HepG2 (cell line): ENCODE results near the gene FN1. TPM values are rescaled to one million over a fixed set of nuclear protein-coding genes. Genes with fewer than 3 reads are reported as not detected.

ENCODE experiments used
- DZIP1 ChIP-seq: sonication (generic); formaldehyde crosslinking; IDR thresholded peaks from 2 replicates; pipeline ENCODE4 v1.5.0; 2020; ENCODE audit warnings: mild to moderate bottlenecking, missing genetic modification reagents
- ESRRA ChIP-seq: sonication (generic); formaldehyde crosslinking; IDR thresholded peaks from 2 replicates; pipeline ENCODE4 v1.5.1; 2020; ENCODE audit warnings: mild to moderate bottlenecking, low read depth, missing genetic modification reagents
- IRX3 ChIP-seq: sonication (generic); formaldehyde crosslinking; IDR thresholded peaks from 2 replicates; pipeline ENCODE4 v1.8.1; 2023; ENCODE audit warnings: mild to moderate bottlenecking, low read depth, missing genetic modification reagents, borderline replicate concordance
- POLR2G ChIP-seq: fragments of 200-400 bp; formaldehyde crosslinking; IDR thresholded peaks from 2 replicates; pipeline ENCODE4 v1.6.1; 2018; ENCODE audit warnings: mild to moderate bottlenecking, low read depth, low read length, moderate library complexity
- SPEN ChIP-seq: sonication (generic); formaldehyde crosslinking; IDR thresholded peaks from 2 replicates; pipeline ENCODE4 v1.5.1; 2020; ENCODE audit warnings: low read depth, mild to moderate bottlenecking, missing genetic modification reagents
- TARDBP ChIP-seq: sonication (generic); formaldehyde crosslinking; IDR thresholded peaks from 2 replicates; pipeline ENCODE4 v1.8.0; 2022; ENCODE audit warnings: mild to moderate bottlenecking, missing genetic modification reagents
- ZNF318 ChIP-seq: sonication (generic); formaldehyde crosslinking; IDR thresholded peaks from 2 replicates; pipeline ENCODE4 v1.4.0; 2020; ENCODE audit warnings: mild to moderate bottlenecking, missing genetic modification reagents
- ZNF333 ChIP-seq: sonication (generic); formaldehyde crosslinking; IDR thresholded peaks from 2 replicates; pipeline ENCODE4 v1.4.0; 2020; ENCODE audit warnings: mild to moderate bottlenecking, missing genetic modification reagents, borderline replicate concordance
- ZNF749 ChIP-seq: sonication (generic); formaldehyde crosslinking; IDR thresholded peaks from 2 replicates; pipeline ENCODE4 v1.8.0; 2022; ENCODE audit warnings: mild to moderate bottlenecking, missing genetic modification reagents, moderate library complexity, borderline replicate concordance
- polyA plus RNA-seq, 8 experiments: library from polyadenylated mRNA; depleted of rRNA in 3 of 8; stranded (reverse) in 7 of 8; unstranded in 1 of 8; fragments of >200 nt; fragmentation: Illumina TruSeq in 4 of 8; extraction: Trizol in 4 of 8; gene quantifications; 2 replicates each; pipeline versions ENCODE4 v1.2.1 to v1.2.3, GENCODE V29; 2011 to 2016; ENCODE audit warnings: low read depth in 4 of 8, missing spikeins in 1 of 8, mixed read lengths in 1 of 8; ENCODE audit not compliant: insufficient read depth in 1 of 8
- total RNA-seq, 5 experiments: library from RNA; depleted of rRNA; stranded (reverse); fragments of >200 nt; fragmentation: Illumina TruSeq; extraction: Trizol; gene quantifications; 2 replicates each; pipeline ENCODE4 v1.2.3, GENCODE V29; 2016; ENCODE audit warnings: low read depth in 1 of 5
- TF ChIP-seq, protein P1 (sequence below): sonication (generic); formaldehyde crosslinking; IDR thresholded peaks from 2 replicates; pipeline ENCODE4 v1.8.1; 2022; ENCODE audit warnings: low read depth, mild to moderate bottlenecking, missing genetic modification reagents
- TF ChIP-seq, protein P2 (sequence below): IDR thresholded peaks from 2 replicates; pipeline ENCODE4 v1.6.1; 2016; ENCODE audit warnings: low read depth, borderline replicate concordance
- TF ChIP-seq, protein P3 (sequence below): sonication (generic); formaldehyde crosslinking; IDR thresholded peaks from 2 replicates; pipeline ENCODE4 v1.4.0; 2020; ENCODE audit warnings: missing genetic modification reagents

The FN1 gene
- total and polyA plus RNA-seq, 2 of the 13 experiments (the other 11 are each of a cell fraction or from before 2014, with no cell fraction given), result 1,847 to 6,471 TPM

DNA sequence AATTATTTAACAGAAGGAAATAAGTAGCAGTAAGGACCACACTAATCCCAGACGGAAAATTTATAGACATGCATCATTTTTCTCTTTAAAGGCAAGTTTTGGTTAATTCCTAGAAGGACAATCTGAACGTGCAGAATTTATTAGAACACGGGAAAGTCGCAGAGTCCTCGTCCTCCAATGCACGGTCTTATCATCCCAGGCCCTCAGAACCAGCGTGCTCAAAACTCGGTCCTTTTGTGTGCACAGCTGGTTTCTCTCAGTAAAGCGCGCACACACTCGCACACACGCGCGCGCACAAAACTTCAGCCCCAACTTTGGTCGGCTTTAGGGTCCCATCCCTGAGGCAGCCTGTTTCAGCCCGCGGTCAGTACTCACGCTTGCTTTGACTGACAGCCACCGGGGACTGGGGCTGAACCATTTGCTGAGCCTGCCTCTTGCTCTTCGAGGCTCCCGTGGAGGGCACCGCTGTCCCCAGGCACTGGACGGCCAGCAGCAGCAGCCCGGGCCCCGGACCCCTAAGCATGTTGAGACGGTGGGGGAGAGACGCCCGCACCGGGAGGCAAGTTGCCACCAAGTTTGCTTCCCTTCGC is 493 bp downstream of the FN1 start (continued):
- TF ChIP-seq, protein P1, sequence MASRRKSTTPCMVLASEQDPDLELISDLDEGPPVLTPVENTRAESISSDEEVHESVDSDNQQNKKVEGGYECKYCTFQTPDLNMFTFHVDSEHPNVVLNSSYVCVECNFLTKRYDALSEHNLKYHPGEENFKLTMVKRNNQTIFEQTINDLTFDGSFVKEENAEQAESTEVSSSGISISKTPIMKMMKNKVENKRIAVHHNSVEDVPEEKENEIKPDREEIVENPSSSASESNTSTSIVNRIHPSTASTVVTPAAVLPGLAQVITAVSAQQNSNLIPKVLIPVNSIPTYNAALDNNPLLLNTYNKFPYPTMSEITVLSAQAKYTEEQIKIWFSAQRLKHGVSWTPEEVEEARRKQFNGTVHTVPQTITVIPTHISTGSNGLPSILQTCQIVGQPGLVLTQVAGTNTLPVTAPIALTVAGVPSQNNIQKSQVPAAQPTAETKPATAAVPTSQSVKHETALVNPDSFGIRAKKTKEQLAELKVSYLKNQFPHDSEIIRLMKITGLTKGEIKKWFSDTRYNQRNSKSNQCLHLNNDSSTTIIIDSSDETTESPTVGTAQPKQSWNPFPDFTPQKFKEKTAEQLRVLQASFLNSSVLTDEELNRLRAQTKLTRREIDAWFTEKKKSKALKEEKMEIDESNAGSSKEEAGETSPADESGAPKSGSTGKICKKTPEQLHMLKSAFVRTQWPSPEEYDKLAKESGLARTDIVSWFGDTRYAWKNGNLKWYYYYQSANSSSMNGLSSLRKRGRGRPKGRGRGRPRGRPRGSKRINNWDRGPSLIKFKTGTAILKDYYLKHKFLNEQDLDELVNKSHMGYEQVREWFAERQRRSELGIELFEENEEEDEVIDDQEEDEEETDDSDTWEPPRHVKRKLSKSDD (CRISPR knock-in tag), result no peak
- TF ChIP-seq POLR2G (peak; percentile 87; the same call in 1 of the 2 replicates), ZNF318 (peak; percentile 33; the same call in 1 of the 2 replicates), ESRRA (peak; percentile 52; the same call in 1 of the 2 replicates), SPEN (peak; percentile 42; the same call in 1 of the 2 replicates), TARDBP (peak; percentile 59; the same call in 1 of the 2 replicates), ZNF749 (CRISPR knock-in tag) (no peak), IRX3 (CRISPR knock-in tag) (peak; percentile 3; the same call in 1 of the 2 replicates), ZNF333 (CRISPR knock-in tag) (peak; percentile 93), DZIP1 (CRISPR knock-in tag) (peak; percentile 79)
- TF ChIP-seq, protein P2, sequence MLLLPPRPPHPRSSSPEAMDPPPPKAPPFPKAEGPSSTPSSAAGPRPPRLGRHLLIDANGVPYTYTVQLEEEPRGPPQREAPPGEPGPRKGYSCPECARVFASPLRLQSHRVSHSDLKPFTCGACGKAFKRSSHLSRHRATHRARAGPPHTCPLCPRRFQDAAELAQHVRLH (CRISPR knock-in tag), result no peak
- TF ChIP-seq, protein P3, sequence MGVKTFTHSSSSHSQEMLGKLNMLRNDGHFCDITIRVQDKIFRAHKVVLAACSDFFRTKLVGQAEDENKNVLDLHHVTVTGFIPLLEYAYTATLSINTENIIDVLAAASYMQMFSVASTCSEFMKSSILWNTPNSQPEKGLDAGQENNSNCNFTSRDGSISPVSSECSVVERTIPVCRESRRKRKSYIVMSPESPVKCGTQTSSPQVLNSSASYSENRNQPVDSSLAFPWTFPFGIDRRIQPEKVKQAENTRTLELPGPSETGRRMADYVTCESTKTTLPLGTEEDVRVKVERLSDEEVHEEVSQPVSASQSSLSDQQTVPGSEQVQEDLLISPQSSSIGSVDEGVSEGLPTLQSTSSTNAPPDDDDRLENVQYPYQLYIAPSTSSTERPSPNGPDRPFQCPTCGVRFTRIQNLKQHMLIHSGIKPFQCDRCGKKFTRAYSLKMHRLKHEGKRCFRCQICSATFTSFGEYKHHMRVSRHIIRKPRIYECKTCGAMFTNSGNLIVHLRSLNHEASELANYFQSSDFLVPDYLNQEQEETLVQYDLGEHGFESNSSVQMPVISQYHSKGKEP (CRISPR knock-in tag), result no peak
